ENCODE data around the gene UGT1A9. TPM values are rescaled to one million over a fixed set of nuclear protein-coding genes. Genes with fewer than 3 reads are reported as not detected.
"Not testable (repeated sequence)": the region's sequence is repeated elsewhere in the genome, so short reads cannot be mapped to it uniquely, and the experiment has no call there.

Gene UGT1A9
- total RNA-seq, 3 donors from 2014 or later: not detected

DNA sequence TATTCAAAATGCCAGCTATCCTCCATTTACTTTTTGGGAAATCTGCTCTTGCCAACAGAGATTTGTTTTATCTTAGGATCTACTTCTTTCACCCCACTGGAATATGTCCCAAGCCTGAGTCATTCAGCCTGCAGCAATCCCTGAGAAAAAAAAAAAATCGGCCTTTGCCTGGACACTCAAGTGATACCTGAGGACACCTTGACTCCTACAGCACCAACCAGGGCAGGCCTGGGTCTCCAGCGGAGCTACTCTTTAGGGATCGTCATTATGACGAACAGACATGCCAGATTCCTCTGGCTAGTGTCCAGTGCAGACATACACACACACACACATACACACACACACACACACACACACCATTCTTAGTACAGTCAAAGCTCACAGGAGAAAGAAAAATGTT is 18.7 kb downstream of the UGT1A9 start:
- H3K36me3 Mint-ChIP-seq (ENCODE audit: insufficient read depth): no peaks in the 10 kb centered on the region
- DNase-seq (no peak), ATAC-seq (no peak)
- no peak overlapping the region for H3K4me3 Mint-ChIP-seq
- no peaks in the 10 kb centered on the region for H3K9me3 Mint-ChIP-seq
- peaks cover 12% of the 10 kb centered on the region for H3K27me3 Mint-ChIP-seq (ENCODE audit: low read depth)
- H3K4me1 Mint-ChIP-seq (ENCODE audit: low read depth): no peaks in the 10 kb centered on the region

- Mint-ChIP-seq H3K36me3 (ENCODE audit: insufficient read depth) (no peaks in the 10 kb centered on the region), H3K27me3 (ENCODE audit: low read depth) (peaks cover 7% of the 10 kb centered on the region), H3K4me1 (ENCODE audit: low read depth) (no peaks in the 10 kb centered on the region), H3K9me3 (no peaks in the 10 kb centered on the region), H3K4me3 (no peak overlapping the region)
- ATAC-seq (no peak), DNase-seq (no peak)
Observed at GRCh38 chr2:233691443-233692433, 20.0 kb downstream of the UGT1A9 start.

DNA sequence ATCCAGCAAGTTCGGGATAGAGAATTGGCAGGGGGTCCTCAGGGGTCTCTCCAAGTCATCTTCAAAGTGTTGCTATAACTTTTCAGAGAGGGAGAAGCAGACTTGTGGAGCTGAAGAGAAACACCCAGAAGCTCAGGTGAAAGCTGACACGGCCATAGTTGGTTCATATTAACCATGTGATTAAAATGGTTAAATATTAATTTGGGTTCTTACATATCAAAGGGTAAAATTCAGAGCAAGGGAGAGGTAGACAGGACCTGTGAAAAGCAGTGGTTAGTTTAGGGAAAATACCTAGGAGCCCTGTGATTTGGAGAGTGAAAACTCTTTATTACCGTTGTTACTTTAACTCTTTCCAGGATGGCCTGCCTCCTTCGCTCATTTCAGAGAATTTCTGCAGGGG is 20.9 kb downstream of the UGT1A9 start, which contains the start of gene UGT1A6:
TSS of gene UGT1A6 (plus strand) at position 243 of the 400 bp plus-strand sequence. CDS start at position 358, 115 bp downstream.
- H3K4me1 Mint-ChIP-seq (ENCODE audit: low read depth): no peaks in the 10 kb centered on the region
- H3K36me3 Mint-ChIP-seq (ENCODE audit: insufficient read depth): no peaks in the 10 kb centered on the region
- no peak within 1 kb of the TSS for H3K4me3 Mint-ChIP-seq
- no peaks in the 10 kb centered on the region for H3K9me3 Mint-ChIP-seq
- peaks cover 10% of the 10 kb centered on the region for H3K27me3 Mint-ChIP-seq (ENCODE audit: low read depth)
- ATAC-seq (no peak), DNase-seq (no peak)

DNA sequence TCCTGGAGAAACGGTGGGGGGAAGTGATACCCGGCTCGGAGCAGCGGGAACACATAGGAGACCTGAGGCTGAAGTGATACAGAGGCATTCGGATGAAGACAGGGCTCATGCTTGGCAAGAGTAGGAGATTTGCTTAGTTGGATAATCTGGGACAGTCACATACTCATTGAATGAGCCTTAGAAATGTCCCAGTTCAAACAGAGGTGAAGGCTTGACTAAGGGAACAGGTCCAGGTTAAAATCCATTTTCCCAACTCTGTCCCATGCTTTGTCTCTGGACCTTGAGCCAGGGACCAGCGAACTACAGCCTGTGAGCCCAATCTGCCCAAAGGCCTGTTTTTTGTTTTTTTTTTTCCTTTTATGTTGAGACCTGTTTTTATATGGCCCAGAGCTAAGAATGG is 22.3 kb downstream of the UGT1A9 start:
- Mint-ChIP-seq H3K27me3 (ENCODE audit: low read depth) (peaks cover 9% of the 10 kb centered on the region), H3K4me1 (ENCODE audit: low read depth) (no peaks in the 10 kb centered on the region), H3K9me3 (no peaks in the 10 kb centered on the region), H3K4me3 (no peak overlapping the region), H3K36me3 (ENCODE audit: insufficient read depth) (no peaks in the 10 kb centered on the region)
- ATAC-seq (no peak), DNase-seq (no peak)

DNA sequence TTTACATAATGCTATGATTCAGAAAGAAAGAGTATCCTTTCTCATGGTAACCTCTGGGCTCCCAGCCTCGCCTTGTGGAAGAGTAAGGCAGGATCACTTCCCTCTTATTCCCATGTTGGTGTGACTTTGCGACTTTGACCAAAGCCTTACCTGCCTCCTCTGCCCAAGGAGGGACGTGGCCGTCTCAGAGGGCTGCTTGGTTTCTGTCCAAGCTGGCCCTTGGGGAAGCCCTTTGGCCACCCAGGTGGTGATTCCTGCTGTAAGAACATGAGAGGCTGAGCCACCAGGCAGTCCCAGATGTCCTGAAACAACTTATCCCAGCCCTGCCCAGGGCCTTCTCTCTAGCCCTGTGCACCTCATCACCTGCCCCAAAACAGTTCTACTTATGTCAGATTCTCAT is 27.0 kb downstream of the UGT1A9 start:
- no peaks in the 10 kb centered on the region for H3K36me3 Mint-ChIP-seq (ENCODE audit: insufficient read depth)
- DNase-seq (no peak), ATAC-seq (no peak)
- H3K27me3 Mint-ChIP-seq (ENCODE audit: low read depth): peaks cover 6% of the 10 kb centered on the region
- no peaks in the 10 kb centered on the region for H3K4me1 Mint-ChIP-seq (ENCODE audit: low read depth)
- no peak overlapping the region for H3K4me3 Mint-ChIP-seq
- no peaks in the 10 kb centered on the region for H3K9me3 Mint-ChIP-seq

DNA sequence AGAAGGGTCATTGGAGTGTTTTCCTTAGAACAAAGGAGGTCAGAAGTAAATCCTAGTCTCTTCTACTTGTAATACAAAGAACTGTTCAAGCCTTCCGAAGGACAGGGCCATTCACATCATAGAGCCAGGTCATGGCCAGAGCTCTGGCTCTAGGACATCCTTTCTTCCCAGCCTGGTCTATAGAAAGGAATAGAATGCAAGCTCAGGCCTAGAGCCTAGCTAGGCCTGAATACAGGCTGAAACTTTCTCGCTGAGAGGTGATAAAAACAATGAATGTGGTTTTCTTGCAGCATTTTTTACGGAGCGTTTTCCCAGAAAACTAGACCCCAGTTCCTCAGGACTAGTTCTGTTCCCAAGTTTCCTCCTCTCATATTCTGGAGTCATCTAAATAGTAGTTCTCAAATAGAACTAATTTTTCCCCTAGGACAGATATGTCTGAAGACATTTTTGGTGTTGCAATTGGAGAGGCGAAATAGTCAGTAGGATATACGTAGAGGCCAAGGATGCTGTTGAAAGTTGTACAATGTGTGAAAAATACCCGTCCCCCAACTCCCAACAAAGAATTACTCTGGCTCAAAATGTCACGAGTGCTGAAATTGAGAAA is 27.8 kb downstream of the UGT1A9 start:
- Mint-ChIP-seq H3K9me3 (no peaks in the 10 kb centered on the region), H3K4me1 (ENCODE audit: low read depth) (no peaks in the 10 kb centered on the region), H3K4me3 (no peak overlapping the region), H3K36me3 (ENCODE audit: insufficient read depth) (no peaks in the 10 kb centered on the region), H3K27me3 (ENCODE audit: low read depth) (peaks cover 6% of the 10 kb centered on the region)
- ATAC-seq (no peak), DNase-seq (no peak)

- Mint-ChIP-seq H3K9me3 (no peaks in the 10 kb centered on the region), H3K36me3 (ENCODE audit: insufficient read depth) (no peaks in the 10 kb centered on the region), H3K27me3 (ENCODE audit: low read depth) (peaks cover 6% of the 10 kb centered on the region), H3K4me3 (no peak overlapping the region), H3K4me1 (ENCODE audit: low read depth) (no peaks in the 10 kb centered on the region)
- no peak for ATAC-seq
- no peak for DNase-seq
Observed at GRCh38 chr2:233700028-233700635, 28.4 kb downstream of the UGT1A9 start.

DNA sequence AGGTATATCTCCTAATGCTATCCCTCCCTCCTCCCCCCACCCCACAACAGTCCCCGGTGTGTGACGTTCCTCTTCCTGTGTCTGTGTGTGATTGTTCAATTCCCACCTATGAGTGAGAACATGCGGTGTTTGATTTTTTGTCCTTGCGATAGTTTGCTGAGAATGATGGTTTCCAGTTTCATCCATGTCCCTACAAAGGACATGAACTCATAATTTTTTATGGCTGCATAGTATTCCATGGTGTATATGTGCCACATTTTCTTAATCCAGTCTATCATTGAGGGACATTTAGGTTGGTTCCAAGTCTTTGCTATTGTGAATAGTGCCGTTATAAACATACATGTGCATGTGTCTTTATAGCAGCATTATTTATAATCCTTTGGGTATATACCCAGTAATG is 29.1 kb downstream of the UGT1A9 start:
- H3K36me3 Mint-ChIP-seq (ENCODE audit: insufficient read depth); ATAC-seq; H3K27me3 Mint-ChIP-seq (ENCODE audit: low read depth); H3K4me1 Mint-ChIP-seq (ENCODE audit: low read depth); H3K4me3 Mint-ChIP-seq; H3K9me3 Mint-ChIP-seq; DNase-seq: not testable (repeated sequence)

- Mint-ChIP-seq H3K4me3 (no peak overlapping the region), H3K27me3 (ENCODE audit: low read depth) (peaks cover 5% of the 10 kb centered on the region), H3K4me1 (ENCODE audit: low read depth) (no peaks in the 10 kb centered on the region), H3K9me3 (no peaks in the 10 kb centered on the region), H3K36me3 (ENCODE audit: insufficient read depth) (no peaks in the 10 kb centered on the region)
- DNase-seq (no peak), ATAC-seq (no peak)
Observed at GRCh38 chr2:233702238-233702637, 30.5 kb downstream of the UGT1A9 start.

DNA sequence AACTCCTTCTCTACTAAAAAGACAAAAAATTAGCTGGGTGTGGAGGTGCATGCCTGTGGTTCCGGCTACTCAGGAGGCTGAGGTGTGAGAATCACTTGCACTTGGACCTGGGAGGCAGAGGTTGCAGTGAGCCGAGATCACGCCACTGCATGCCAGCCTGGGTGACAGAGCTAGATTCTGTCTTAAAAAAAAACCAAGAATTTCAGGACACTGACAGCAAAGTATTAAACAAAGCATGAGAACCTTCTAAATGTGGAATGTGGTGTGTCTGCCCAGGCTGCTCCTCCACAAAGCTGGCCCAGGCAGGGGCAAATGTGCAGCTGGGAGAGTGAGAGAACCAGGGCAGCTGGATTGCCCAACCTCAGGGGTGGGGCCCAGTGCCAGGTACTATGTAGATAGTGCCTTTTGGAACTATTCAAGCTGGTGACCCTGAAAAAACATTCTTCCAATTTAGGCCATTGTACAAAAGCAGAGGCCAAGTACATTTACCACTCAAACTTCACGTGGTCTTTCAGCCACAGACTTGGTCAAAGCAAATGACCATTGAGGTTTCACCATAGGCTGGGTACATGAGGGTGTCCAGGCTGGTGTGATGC is 34.3 kb downstream of the UGT1A9 start:
- H3K9me3 Mint-ChIP-seq: no peaks in the 10 kb centered on the region
- peaks cover 4% of the 10 kb centered on the region for H3K27me3 Mint-ChIP-seq (ENCODE audit: low read depth)
- H3K36me3 Mint-ChIP-seq (ENCODE audit: insufficient read depth): no peaks in the 10 kb centered on the region
- DNase-seq (no peak), ATAC-seq (no peak)
- H3K4me3 Mint-ChIP-seq: no peak overlapping the region
- no peaks in the 10 kb centered on the region for H3K4me1 Mint-ChIP-seq (ENCODE audit: low read depth)

DNA sequence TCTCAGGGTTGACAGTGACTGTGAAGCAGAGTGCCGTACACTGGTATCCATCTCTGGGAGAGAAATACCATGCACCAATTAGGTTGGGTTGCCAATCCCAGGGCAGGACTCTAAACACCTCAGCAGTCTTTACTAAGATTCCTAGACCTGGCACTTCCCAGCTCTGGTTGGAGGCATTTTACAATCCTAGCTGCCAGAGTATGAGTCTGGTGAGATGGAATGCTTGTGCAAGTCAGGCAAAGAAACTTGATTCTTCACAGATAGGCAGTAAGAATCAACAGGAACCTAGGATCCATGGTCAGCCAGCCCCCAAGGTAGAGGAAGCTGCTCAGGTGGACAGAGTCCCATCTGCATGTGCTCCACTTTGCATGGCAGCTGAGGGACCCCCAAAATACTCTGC is 35.0 kb downstream of the UGT1A9 start:
- Mint-ChIP-seq H3K4me1 (ENCODE audit: low read depth) (no peaks in the 10 kb centered on the region), H3K36me3 (ENCODE audit: insufficient read depth) (no peaks in the 10 kb centered on the region), H3K9me3 (no peaks in the 10 kb centered on the region), H3K27me3 (ENCODE audit: low read depth) (peaks cover 8% of the 10 kb centered on the region), H3K4me3 (no peak overlapping the region)
- ATAC-seq (no peak), DNase-seq (no peak)

DNA sequence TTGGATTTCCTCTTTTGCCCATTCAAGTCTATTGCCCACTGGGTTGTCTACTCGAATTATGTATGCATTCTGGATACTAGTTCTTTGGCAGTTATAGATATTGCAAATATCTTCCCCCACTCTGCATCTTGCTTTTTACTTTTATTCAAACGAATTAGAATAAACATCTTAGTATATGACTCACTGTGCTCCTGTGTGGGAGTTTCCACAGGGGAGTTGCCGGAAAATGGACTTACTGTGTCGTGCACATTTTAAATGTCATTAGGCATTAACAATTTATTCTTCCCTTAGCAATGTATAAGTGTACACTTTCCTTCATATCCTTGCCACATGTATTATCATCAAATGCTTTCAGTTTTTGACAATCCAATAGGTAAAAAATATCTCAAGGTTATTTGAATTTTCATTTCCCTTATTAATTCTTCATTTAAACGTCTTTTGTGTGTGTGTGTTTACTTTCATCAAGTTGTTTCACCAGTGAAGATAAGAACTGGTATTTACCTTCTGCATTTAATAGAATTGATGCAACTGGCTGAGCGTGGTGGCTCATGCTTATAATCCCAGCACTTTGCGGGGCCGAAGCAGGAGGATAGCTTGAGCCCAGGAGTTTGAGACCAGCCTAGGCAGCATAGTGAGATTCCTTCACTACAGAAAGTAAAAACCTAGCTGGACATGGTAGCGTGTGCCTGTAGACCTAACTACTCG is 36.4 kb downstream of the UGT1A9 start:
- Mint-ChIP-seq H3K27me3 (ENCODE audit: low read depth) (peaks cover 8% of the 10 kb centered on the region), H3K4me1 (ENCODE audit: low read depth) (no peaks in the 10 kb centered on the region), H3K36me3 (ENCODE audit: insufficient read depth) (no peaks in the 10 kb centered on the region), H3K4me3 (no peak overlapping the region), H3K9me3 (no peaks in the 10 kb centered on the region)
- DNase-seq (no peak), ATAC-seq (no peak)

GRCh38 chr2:233708942-233709341 is 37.2 kb downstream of the UGT1A9 start:
- H3K27me3 Mint-ChIP-seq (ENCODE audit: low read depth): peaks cover 13% of the 10 kb centered on the region
- H3K9me3 Mint-ChIP-seq: no peaks in the 10 kb centered on the region

More at GRCh38 chr2:233708942-233709341, 37.2 kb downstream of the UGT1A9 start:
- Mint-ChIP-seq H3K36me3 (ENCODE audit: insufficient read depth) (no peaks in the 10 kb centered on the region), H3K4me3 (no peak overlapping the region), H3K4me1 (ENCODE audit: low read depth) (no peaks in the 10 kb centered on the region)
- ATAC-seq (no peak), DNase-seq (no peak)

All from activated T-cell treated with anti-CD3 and anti-CD28 coated beads, Interleukin-2, amount 50 U/mL, for 4 hours (primary cell).